ENCODE data around the gene APOC1. TPM values are rescaled to one million over a fixed set of nuclear protein-coding genes. Genes with fewer than 3 reads are reported as not detected.

Gene APOC1
- total RNA-seq, 1 experiment from 2014 or later = 48.5 TPM

DNA sequence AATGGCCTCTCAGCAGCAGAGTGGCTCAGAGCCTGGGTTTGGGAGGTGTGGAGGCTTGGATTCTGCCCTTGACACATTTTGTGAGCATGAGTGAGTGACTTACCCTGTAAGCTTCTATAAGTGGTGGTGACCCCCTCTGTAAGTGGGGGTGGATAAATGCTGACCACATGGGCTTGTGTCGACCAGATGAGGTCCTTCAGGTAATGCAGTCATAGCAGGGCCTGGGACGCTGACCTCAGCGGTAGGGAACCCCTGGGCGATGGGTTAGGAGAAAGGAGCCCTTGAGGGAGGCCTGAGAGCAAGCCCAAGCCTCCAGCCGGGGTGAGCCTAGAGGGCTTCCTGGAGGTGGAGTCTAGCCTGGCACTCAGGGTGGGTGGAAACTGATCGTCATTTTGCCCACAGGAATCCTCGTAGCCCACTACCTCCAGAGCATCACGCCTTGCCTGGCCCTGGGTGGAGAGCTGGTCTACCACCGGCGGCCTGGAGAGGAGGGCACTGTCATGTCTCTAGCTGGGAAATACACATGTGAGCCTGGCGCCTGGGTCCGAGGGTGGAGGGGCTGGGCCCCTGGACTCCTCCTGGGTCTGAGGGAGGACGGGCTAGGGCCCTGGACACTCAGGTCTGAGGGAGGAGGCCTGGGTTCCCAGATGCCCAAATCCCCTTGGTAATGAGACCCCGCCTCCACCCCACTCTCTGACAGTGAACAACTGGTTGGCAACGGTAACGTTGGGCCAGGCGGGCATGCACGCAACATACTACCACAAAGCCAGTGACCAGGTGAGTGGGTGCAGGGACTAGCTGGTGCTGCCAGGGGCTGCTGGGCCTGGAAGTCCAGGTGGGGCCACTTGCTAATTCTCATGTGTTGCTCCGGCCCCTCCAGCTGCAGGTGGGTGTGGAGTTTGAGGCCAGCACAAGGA, 13.8 kb upstream of the APOC1 start:
- ATAC-seq = no peak
- no peak overlapping the region for H3K4me3 ChIP-seq (ENCODE audit: low read depth in 2 of 2, low read length in 2 of 2)
- peaks cover 9% of the 10 kb centered on the region; the same call in 1 of the 2 replicates for H3K36me3 ChIP-seq (ENCODE audit: control insufficient read depth, insufficient read depth, low read length)
- TF ChIP-seq SIN3A (IDR thresholded peaks at IDR 0.05; ENCODE audit: borderline replicate concordance, insufficient read depth, low read depth, low read length) (no peak), TCF7L2 (IDR thresholded peaks at IDR 0.05; ENCODE audit: low read depth, low read length) (no peak), POLR2AphosphoS5 (IDR thresholded peaks at IDR 0.05; ENCODE audit: low read depth, low read length) (no peak)
- TF ChIP-seq, protein P1, sequence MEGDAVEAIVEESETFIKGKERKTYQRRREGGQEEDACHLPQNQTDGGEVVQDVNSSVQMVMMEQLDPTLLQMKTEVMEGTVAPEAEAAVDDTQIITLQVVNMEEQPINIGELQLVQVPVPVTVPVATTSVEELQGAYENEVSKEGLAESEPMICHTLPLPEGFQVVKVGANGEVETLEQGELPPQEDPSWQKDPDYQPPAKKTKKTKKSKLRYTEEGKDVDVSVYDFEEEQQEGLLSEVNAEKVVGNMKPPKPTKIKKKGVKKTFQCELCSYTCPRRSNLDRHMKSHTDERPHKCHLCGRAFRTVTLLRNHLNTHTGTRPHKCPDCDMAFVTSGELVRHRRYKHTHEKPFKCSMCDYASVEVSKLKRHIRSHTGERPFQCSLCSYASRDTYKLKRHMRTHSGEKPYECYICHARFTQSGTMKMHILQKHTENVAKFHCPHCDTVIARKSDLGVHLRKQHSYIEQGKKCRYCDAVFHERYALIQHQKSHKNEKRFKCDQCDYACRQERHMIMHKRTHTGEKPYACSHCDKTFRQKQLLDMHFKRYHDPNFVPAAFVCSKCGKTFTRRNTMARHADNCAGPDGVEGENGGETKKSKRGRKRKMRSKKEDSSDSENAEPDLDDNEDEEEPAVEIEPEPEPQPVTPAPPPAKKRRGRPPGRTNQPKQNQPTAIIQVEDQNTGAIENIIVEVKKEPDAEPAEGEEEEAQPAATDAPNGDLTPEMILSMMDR (IDR thresholded peaks at IDR 0.05) = no peak
- TF ChIP-seq, protein P2, sequence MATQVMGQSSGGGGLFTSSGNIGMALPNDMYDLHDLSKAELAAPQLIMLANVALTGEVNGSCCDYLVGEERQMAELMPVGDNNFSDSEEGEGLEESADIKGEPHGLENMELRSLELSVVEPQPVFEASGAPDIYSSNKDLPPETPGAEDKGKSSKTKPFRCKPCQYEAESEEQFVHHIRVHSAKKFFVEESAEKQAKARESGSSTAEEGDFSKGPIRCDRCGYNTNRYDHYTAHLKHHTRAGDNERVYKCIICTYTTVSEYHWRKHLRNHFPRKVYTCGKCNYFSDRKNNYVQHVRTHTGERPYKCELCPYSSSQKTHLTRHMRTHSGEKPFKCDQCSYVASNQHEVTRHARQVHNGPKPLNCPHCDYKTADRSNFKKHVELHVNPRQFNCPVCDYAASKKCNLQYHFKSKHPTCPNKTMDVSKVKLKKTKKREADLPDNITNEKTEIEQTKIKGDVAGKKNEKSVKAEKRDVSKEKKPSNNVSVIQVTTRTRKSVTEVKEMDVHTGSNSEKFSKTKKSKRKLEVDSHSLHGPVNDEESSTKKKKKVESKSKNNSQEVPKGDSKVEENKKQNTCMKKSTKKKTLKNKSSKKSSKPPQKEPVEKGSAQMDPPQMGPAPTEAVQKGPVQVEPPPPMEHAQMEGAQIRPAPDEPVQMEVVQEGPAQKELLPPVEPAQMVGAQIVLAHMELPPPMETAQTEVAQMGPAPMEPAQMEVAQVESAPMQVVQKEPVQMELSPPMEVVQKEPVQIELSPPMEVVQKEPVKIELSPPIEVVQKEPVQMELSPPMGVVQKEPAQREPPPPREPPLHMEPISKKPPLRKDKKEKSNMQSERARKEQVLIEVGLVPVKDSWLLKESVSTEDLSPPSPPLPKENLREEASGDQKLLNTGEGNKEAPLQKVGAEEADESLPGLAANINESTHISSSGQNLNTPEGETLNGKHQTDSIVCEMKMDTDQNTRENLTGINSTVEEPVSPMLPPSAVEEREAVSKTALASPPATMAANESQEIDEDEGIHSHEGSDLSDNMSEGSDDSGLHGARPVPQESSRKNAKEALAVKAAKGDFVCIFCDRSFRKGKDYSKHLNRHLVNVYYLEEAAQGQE (IDR thresholded peaks at IDR 0.05; ENCODE audit: insufficient read depth in 1 of 2, low read depth in 2 of 2, low read length in 1 of 2) = no peak
- no peaks in the 10 kb centered on the region for H3K9me3 ChIP-seq (ENCODE audit: control insufficient read depth, insufficient read depth, low read depth, low read length)
- no peaks in the 10 kb centered on the region for H3K27me3 ChIP-seq (ENCODE audit: control insufficient read depth, insufficient read depth, low read length)
- no peak overlapping the region for H3K27ac ChIP-seq (ENCODE audit: low read length)
- ChIA-PET POLR2A (interaction anchor here (0.6 kb wide), 1 partner anchor 74 kb away, joined by 3 read pairs; no protein-coding TSS in a partner anchor), CTCF (no interaction called here)
- H3K4me1 ChIP-seq (ENCODE audit: control insufficient read depth, insufficient read depth, low read length) = peaks cover 9% of the 10 kb centered on the region
- DNase-seq (ENCODE audit: low read depth, low spot score) = no peak
- in situ Hi-C loops (cut with HindIII; ENCODE audit: low pct_unique_long_range_greater_than_20kb, low sequenced_read_pairs) = no loop called here
- intact Hi-C loops (cut with micrococcal nuclease; ENCODE audit: unreplicated experiment) = loop anchor here (5.0 kb wide), 1 partner anchor 52 kb away; no protein-coding TSS in a partner anchor
- no TSS peak for BruUV-seq (replicated peaks)

DNA sequence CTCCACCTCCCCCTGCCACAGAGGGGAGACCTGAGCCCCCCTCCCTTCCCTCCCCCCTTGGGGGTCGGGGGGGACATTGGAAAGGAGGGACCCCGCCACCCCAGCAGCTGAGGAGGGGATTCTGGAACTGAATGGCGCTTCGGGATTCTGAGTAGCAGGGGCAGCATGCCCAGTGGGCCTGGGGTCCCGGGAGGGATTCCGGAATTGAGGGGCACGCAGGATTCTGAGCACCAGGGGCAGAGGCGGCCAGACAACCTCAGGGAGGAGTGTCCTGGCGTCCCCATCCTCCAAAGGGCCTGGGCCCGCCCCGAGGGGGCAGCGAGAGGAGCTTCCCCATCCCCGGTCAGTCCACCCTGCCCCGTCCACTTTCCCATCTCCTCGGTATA, 11.2 kb upstream of the APOC1 start:
- peaks cover 2% of the 10 kb centered on the region; the same call in 1 of the 2 replicates for H3K36me3 ChIP-seq (ENCODE audit: control insufficient read depth, insufficient read depth, low read length)
- in situ Hi-C loops (cut with HindIII; ENCODE audit: low pct_unique_long_range_greater_than_20kb, low sequenced_read_pairs) = no loop called here
- peaks cover 9% of the 10 kb centered on the region for H3K4me1 ChIP-seq (ENCODE audit: control insufficient read depth, insufficient read depth, low read length)
- ATAC-seq (no peak), DNase-seq (ENCODE audit: low read depth, low spot score) (no peak)
- no peak overlapping the region for H3K4me3 ChIP-seq (ENCODE audit: low read depth in 2 of 2, low read length in 2 of 2)
- H3K27me3 ChIP-seq (ENCODE audit: control insufficient read depth, insufficient read depth, low read length) = no peaks in the 10 kb centered on the region
- POLR2A ChIA-PET = no interaction called here
- CTCF ChIA-PET = interaction anchor here (0.6 to 1.1 kb wide), 3 partner anchors 48 to 178 kb away, joined by 4 to 6 read pairs (median 6); no protein-coding TSS in a partner anchor
- H3K27ac ChIP-seq (ENCODE audit: low read length) = no peak overlapping the region
- TF ChIP-seq, protein P1 (IDR thresholded peaks at IDR 0.05) = no peak
- TF ChIP-seq SIN3A (IDR thresholded peaks at IDR 0.05; ENCODE audit: borderline replicate concordance, insufficient read depth, low read depth, low read length) = no peak
- TF ChIP-seq TCF7L2 (IDR thresholded peaks at IDR 0.05; ENCODE audit: low read depth, low read length) = no peak
- no peak for TF ChIP-seq POLR2AphosphoS5 (IDR thresholded peaks at IDR 0.05; ENCODE audit: low read depth, low read length)
- TF ChIP-seq, protein P2 (IDR thresholded peaks at IDR 0.05; ENCODE audit: insufficient read depth in 1 of 2, low read depth in 2 of 2, low read length in 1 of 2) = no peak
- intact Hi-C loops (cut with micrococcal nuclease; ENCODE audit: unreplicated experiment) = loop anchor here (5.0 kb wide), 1 partner anchor 49 kb away; no protein-coding TSS in a partner anchor
- H3K9me3 ChIP-seq (ENCODE audit: control insufficient read depth, insufficient read depth, low read depth, low read length) = no peaks in the 10 kb centered on the region
- BruUV-seq (replicated peaks) = no TSS peak

Data from Panc1 (cell line).